Ureter (tissue), 1 donor: ENCODE results near the gene ANKZF1. TPM values are rescaled to one million over a fixed set of nuclear protein-coding genes. Genes with fewer than 3 reads are reported as not detected.

Source experiments
- DNase-seq: peaks from one replicate; pipeline ENCODE4 v3.0.0-alpha.2; 2020; ENCODE audit warnings: low spot score
- total RNA-seq: library from RNA; stranded (reverse); gene quantifications from one replicate; pipeline ENCODE4 v1.2.4, GENCODE V29; 2023
- donor health status: DM: yes; HTN: yes; CAD: no.

ANKZF1 gene
- total RNA-seq, 1 donor from 2014 or later = 73.1 TPM

GRCh38 chr2:219223831-219224610, 5.6 kb upstream of the ANKZF1 start:
- no peak for DNase-seq

DNA sequence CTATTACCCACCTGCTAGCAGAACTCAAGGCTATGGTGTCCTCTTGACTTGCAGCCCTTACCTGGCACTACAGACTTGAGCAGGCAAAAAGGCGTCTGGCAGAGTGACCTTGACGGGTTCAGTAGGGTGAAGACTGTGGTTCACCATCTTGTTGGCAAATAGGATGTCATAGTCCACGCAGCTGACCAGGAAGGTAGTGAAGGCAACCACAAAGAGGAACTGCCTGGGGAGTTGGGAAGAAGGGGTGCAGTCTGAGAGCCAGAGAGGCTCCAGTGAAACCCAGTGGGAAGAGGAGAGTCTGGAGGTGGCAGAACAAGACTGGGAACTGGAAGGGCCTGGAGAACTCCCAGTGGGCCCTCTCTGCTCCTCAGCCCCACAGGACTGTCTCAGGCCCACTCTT, 4.3 kb upstream of the ANKZF1 start:
- no peak for DNase-seq

DNA sequence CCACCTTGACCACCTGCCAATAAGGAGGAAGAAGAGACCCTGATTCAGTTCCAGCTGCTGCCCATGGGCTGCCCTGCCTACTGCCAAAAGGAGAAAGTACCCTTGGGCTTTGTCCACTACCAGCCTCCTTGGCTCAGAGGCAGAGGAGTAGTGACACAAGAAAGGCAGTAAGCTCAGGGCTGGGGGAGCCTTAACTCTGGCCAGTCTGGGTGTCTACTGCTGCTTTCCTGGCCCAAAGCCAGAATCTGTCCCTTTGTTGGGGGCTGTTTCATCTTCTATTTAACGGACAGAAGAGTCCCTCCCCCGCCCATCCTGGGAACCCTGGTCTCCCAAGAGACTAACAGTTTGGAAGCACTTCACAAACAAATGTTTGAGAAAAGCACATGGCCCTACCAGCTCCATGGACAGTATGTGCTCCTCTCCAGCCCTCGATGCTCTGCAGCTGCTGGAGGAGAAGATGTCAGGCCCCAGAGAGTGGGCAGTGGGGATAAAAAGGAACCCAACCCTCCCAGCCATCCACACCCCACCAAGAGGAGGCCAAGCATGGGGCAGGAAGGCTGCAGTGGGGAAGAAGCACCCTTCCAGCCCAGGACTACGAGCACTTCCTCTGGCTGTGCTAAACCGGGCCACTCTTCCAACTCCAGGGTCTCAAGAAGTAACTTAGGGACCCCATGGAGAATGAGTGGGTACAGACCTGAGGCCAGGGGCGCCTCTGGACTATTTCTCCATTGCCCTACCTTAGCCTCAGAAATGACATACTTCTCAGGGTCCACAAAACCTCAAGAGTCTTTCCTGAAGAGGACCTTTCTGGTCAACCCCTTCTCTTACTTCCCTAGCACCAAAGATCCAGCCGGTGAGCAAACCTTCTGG, 1.3 kb upstream of the ANKZF1 start:
- no peak for DNase-seq

DNA sequence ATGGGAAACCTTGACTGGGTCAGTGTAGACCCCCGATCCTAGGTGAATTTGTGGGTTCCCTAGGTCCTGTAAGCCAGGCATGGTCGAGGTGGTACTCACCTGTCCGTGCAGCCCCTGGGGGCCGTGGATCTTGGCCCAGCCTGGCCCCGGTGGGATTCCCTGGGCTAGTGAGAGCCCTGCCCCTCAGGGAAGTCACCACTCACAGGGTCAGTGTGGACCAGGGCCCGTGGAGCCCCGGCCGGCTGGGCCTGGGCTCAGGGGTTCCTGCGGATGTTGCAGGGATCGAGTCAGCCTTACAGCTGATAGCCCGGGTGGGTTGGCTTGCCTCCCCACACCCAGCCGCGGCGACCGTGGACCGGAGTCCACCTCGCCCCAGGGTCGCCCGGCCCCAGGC, 698 bp upstream of the ANKZF1 start:
- DNase-seq = no peak

GRCh38 chr2:219230059-219230540, 494 bp downstream of the ANKZF1 start:
- DNase-seq = no peak

- DNase-seq = no peak
These were observed 4.7 kb downstream of the ANKZF1 start for GRCh38 chr2:219234331-219234730.

DNA sequence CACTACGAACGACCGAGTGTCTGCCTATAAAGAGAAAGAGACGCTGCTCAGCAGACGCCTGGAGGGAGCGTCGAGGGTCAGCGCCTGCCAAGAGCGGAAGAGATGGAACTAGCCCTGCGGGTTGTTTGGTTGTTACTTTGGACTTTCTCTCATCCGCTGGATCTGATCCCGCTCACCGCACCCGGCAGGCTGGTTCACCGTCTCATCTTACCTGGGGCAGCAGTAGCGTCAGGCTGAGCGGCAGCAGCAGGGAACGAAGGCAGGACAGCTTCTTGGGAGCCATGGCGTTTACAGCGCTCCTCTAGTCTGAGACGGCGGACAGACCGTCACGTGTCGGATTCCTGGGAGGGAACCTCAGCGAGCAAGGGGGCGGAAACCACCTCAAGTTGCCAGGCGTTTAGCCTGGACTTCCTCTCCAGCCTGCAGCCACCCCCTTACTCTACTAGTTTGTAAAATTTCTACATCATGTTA, 13.7 kb downstream of the ANKZF1 start:
- DNase-seq = no peak

DNA sequence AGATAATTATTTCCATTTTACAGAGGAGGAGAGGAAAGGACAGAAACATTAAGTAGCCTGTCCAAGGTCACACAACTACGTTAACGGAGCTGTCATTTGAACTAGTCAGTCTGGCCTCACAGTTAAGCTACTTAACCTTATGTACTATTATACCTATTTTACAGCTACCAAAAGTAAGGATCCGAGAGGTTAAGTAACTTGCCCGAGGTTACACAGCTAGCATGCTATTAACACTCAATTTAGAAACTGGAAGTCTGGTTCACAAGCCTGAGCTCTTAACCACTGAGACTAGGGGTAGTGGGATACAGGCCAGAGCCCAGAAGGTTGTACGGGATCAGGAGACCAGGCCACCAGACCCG, 15.2 kb downstream of the ANKZF1 start:
- no peak for DNase-seq

GRCh38 chr2:219245148-219245898, 15.7 kb downstream of the ANKZF1 start, which contains the start of the genes GLB1L and STK16:
GLB1L (minus strand) TSS chr2:219245444; CDS start chr2:219243573, 1,871 bp downstream.
STK16 (plus strand) TSS chr2:219245479; CDS start chr2:219246000, 521 bp downstream.
- DNase-seq = peak; percentile 96

DNA sequence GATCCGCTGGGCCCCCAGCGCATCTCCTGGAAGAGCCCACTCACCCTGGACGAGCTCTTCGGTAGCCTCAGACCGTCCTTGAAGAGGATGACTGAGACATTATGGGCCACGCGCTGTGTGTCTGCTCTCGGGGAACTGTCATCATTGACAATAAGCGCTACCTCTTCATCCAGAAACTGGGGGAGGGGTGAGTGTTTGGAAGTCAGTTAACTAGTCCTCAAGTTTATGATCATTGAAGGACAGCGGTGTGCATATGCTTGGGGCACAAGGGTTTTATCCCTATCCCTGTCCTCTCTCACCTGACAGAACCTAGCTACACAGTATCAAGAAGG, 16.3 kb downstream of the ANKZF1 start:
- no peak for DNase-seq

DNA sequence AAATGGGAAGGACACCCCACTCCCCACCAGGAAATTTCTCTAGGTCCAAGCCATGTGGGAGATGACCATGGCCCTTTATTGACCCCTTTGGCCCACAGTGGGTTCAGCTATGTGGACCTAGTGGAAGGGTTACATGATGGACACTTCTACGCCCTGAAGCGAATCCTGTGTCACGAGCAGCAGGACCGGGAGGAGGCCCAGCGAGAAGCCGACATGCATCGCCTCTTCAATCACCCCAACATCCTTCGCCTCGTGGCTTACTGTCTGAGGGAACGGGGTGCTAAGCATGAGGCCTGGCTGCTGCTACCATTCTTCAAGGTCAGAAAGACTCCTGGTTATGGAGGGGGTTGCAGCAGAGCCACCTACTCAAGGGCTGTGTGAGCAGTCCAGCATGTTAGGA, 17.0 kb downstream of the ANKZF1 start:
- no peak for DNase-seq

- DNase-seq = no peak
These were observed 18.4 kb downstream of the ANKZF1 start for GRCh38 chr2:219247678-219248642.

DNA sequence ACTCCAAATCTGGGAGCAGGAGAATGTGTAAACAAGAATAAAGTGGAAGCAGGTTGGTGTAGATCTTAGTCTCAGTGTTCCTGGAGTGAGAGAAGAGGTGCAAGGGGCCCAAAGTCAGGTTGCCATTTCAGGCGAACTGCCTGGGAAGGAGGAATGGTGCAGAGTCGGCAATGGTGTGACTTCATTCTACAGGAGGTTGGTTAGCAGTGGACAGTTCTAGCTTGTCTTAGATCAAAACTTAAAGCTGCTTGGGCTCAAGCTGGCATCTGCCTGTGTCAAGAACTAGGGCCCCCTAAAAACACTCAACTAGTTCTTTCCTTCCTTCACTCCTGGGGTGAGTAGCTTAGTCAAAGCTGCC, 19.2 kb downstream of the ANKZF1 start:
- no peak for DNase-seq

DNA sequence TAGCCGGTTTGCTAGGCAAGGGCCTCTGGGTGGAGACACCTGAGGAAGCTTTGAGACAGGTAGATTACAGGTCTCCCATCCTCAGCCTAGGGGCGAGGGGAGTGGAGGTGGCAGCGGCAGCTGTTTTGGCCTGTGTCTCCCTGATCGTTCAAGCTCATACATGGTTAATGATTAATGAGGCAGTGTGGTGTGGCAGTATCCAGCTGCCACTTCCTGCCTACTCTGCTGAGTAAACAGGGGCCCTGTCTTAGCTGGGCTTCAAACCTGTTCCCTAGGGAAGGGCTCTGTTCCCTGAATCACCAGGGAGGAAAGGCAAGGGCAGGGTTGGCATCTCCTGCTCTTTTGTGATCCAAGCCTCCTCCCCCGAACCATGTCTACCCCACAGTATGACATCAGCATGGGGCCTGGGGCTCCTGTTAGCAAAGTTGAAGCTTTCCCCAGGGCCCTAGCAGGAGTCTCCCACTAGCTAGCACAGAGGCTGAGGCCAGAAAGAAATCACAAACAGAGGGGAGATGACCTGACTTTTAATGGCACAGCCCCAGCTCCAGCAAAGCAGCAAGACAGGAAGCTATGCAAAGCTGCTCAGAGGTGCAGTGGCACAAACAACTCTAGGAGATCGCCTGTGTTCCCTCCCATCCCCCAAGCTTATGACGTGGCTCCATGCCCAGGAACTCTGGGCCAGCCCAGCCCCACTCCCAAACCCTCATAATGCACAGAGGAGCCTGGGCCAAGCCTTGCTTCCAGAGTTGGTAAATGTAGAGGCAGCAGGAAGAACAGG, 19.8 kb downstream of the ANKZF1 start:
- peak; percentile 90 for DNase-seq

- no peak for DNase-seq
These were observed 20.6 kb downstream of the ANKZF1 start for GRCh38 chr2:219250049-219250781.

DNA sequence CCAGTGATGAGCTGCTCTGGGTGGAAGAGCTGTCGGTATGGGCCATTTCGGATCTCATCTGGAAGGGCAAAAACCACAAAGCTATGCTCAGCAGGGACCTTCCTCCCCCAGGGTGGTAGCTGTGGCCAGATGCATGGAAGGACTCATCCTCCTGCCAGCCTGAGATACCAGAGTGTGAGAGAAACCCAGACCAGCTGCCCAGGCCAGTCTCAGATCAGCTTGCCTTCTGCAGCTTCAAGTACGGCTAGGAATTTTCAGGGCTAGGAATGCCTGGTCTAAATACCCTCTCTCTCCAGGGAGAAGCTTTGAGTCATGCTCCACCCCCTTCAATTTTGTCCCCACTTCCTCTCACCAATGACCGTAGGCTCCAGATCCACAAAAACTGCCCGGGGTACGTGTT, 22.1 kb downstream of the ANKZF1 start:
- DNase-seq = no peak

- DNase-seq = no peak
These were observed 22.5 kb downstream of the ANKZF1 start for GRCh38 chr2:219252084-219252483.

- DNase-seq = no peak
These were observed 22.9 kb downstream of the ANKZF1 start for GRCh38 chr2:219252570-219252899.
